ENCODE data around the gene EPSTI1.

Gene EPSTI1

GRCh38 chr13:42836930-42837690 is 154.9 kb downstream of the EPSTI1 start:
- FAIRE-seq = peak; percentile 65

Data from islet of Langerhans (tissue), 1 donor.